HG03175 (cell line): ENCODE data around the gene RERE.
"Not testable (repeated sequence)": the region's sequence is repeated elsewhere in the genome, so short reads cannot be mapped to it uniquely, and the experiment has no call there.

ENCODE experiments used
- ATAC-seq: cut with Tn5 transposase; IDR thresholded peaks from one replicate; pipeline ENCODE4 v1.9.1; 2021; ENCODE audit warnings: mild to moderate bottlenecking, moderate library complexity; ENCODE audit not compliant: unreplicated experiment

The RERE gene

DNA sequence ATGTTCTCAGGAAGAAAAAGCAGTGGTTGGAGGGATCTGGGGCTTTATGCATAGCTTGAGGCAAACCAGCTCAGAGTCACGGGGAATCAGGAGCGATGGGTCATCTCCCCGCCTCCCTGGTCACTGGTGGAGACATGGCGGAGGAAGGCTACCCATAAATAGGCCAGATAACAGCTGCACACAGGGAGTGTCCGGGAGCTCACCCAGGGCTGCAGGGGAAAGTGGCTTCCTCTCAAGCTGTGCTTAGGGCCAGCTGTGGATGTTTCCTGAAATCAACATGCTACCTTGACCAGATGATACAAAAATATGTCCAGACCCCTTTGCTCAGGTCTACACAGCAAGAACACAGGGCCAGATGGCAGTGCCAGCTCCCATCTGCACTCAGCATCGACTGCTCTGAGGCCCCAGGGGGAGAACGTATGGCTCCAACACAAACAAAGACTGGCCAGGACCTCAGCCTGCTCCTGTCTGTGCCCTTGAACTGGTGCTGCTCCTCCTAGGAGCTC, 27.1 kb upstream of the RERE start:
- no peak for ATAC-seq

DNA sequence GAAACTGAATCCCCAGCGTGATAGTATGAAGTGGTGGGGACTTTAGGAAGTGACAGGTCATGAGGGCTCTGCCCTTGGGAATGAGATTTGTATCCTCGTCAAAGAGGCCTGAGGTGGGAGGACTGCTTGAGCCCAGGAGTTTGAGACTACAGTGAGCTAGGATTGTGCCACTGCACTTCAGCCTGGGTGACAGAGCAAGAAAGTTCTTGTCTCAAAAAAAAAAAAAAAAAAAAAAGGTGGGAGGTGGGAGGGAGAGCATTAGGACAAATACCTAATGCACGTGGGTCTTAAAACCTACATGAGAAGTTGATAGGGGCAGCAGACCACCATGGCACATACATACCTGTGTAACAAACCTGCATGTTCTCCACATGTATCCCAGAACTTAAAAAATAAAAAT, 24.0 kb upstream of the RERE start:
- ATAC-seq: no peak

DNA sequence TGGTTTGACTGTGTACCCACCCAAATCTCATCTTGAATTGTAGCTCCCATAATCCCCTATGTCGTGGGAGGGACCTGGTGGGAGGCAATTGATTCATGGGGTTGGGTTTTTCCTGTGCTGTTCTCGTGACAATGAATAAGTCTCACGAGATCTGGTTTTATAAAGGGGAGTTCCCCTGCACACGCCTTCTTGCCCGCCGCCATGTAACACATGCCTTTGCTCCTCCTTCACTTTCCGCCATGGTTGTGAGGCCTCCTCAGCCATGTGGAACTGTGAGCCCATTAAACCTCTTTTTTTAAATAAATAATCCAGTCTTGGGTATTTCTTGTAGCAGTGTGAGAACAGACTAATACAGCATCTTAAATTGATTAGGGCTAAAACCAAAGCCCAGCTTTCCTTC, 22.6 kb upstream of the RERE start:
- ATAC-seq: no peak

DNA sequence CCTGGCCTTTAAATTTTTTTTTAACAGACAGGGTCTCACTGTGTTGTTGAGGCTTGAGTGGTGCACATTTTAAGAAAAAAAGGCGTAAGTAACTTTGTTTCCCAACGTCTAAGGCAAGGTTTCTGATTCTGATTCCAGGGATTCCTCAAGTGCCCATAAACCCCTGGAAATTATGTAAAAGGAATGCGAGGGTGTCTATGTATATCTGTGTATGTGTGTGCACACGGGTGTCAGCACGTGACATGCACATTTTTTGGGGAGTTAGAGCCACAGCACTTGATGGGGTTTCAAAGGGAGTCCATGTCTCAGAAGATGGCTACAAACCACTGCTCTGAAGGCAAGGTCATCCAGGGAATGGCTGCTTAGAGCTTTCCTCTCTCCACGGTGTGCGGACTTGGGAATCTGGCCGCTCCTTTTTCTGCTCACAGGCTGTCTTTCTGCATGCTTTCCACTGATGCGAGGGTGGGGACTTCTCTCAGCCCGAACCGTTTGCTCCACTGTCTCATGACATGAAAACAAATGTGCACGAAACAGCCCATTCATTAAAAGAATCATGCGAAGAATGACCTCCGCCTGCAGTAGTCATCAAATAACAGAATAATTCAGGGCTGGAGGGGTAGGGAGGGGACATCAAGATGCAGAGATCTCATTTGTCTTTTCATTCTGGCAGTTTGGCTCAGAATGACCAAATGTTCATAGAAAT, 18.7 kb upstream of the RERE start:
- ATAC-seq: no peak

DNA sequence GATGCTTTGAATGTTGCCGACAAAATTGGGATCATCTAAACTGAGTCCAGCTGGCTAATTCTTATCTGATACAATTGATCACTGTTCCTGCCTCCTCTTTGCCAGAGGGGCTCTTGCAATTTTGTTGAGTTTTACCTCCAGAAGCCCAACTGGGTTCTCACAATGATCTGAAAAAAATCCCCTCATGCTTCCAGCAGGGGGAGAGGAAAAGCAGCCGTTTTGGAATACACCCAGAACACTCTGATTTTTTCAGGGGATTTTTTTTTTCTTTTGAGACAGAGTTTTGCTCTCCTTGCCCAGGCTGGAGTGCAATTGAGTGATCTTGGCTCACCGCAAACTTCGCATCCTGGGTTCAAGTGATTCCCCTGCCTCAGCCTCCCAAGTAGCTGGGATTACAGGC, 13.9 kb upstream of the RERE start:
- ATAC-seq: no peak

DNA sequence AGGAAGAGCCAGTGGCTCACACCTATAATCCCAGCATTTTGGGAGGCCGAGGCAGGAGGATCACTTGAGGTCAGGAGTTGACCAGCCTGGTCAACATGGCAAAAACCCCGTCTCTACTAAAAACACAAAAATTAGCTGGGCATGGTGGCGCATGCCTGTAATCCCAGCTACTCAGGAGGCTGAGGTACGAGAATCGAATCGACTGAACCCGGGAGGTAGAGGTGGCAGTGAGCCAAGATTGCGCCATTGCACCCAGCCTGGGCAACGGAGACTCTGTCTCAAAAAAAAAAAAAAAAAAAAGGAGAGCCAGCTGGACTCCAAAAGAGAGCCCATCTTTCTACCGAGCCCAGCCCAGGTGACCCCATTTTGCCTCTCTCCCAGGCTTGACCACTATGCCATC, 13.3 kb upstream of the RERE start:
- not testable (repeated sequence) for ATAC-seq

DNA sequence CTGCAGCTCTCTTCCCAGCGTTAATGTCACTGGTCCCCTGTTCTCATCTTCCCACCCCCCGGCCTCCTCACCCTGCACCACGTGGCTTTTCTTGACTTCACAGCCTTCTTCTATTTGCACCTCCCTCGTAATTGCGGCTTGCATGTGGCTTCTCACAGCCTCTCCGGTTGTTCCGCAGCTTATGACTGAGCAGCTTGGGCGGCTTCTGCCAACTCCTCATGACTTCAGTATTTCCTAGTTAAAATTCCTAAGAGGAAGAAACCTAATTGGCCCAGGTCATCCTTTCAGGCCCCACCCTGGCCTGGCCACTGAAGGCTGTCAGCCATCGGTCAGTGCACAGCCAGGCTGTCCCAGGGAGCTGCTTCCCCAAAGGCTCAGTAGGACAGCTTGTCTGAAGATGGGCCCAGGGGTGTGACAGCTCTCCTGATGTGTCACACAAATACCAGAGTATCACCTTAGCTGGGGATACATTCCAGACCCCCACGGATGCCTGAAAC, 8.6 kb upstream of the RERE start:
- ATAC-seq: no peak

DNA sequence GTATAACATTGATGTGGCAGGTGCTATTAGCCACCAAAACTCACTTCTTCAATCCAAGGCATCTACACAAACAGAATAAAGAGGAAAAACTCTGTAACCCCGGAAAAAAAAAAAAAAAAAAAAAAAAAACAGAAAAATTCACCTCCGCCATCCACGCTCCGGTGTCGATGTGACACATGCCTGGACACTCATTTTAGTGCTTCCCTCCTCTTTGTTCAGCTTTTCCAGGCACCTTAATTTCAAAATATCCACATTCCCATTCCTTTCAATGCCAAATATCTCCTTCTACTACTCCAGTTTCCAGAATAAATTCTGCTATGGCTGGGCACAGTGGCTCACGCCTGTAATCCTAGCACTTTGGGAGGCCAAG, 5.8 kb upstream of the RERE start:
- ATAC-seq: no peak

DNA sequence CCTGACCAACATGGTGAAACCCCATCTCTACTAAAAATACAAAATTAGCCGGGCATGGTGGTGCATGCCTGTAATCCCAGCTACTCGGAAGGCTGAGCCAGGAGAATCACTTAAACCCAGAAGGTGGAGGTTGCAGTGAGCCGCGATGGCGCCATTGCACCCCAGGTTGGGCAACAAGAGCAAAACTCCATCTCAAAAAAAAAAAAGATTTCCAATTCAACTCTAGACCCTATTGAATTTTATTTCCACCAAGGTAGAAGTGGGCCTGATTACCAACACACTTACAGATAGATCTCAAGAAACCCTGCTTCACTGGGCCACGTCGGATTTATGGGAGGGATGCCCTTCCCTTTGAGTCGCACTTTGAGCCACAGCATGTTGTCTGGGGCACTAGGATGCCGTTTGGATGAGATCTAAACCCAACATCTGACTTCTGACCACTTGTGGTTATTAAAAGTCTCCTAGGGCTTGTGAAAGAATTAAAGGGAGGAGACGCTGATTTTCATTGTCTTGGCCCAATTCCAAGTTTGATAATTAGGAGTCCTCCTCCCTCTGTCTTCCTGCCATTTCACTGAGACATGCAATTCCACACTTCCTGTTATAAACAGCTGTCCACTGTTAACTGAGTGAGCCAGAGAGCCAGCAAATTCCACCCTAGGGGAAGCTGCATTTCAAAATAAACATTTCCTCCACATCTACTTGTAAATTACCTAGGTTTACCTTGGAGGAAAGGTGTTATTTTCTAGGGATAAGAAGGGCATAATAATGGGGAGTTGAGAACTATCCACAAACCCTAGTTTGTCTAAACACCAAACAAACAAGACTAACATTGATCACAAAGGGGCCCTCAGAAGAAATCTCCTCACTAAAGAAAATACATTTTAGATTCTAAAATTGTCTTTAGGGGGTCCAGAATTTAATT, 5.2 kb upstream of the RERE start:
- no peak for ATAC-seq

DNA sequence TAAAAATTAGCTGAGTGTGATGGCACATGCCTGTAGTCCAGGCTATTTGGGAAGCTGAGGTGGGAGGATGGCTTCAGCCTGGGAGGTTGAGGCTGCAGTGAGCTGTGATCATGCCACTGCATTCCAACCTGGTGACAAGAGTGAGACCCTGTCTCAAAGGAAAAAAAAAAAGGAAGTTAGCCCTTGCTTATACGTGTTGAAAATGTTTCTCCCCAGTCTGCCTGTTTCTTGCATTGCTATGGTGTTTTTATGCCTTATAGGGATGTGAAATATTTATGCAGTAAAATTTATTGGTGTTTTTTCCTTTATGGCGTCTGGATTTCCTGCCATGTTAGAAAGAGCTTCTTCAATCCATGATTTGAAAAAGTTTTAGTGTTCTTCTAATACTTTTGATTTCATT, 3.6 kb upstream of the RERE start:
- no peak for ATAC-seq

DNA sequence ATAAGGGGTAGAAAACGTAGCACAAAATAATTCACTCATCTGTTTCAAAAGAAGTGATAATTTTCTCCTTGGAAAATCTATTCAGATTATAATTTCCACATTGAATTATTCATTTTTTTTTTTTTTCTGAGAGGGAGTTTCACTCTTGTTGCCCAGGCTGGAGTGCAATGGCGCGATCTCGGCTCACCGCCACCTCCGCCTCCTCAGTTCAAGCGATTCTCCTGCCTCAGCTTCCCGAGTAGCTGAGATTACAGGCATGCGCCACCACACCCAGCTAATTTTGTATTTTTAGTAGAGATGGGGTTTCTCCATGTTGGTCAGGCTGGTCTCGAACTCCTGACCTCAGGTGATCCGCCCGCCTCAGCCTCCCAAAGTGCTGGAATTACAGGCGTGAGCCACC, 1.3 kb upstream of the RERE start:
- ATAC-seq: not testable (repeated sequence)

DNA sequence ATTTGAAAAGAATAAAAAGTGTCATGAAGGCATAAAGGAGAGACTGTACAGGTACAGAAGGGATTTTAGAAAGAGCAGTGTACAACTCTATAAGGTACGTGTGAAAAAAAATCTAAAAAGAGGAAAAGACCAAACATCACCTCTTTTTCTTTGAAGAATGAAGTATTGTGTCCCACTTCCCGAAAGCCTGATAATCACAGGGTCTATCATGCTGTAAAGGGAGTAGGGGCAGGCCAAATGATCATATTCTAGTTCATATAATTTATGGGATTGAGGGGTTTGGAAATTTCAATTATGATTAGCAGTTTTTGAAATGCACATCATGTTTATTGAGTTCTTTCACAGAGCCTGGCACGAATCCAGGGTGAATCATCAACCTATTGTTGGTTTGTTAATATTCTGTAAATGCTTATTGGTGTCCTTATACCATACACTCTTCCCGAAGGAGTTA, 910 bp upstream of the RERE start:
- no peak for ATAC-seq

DNA sequence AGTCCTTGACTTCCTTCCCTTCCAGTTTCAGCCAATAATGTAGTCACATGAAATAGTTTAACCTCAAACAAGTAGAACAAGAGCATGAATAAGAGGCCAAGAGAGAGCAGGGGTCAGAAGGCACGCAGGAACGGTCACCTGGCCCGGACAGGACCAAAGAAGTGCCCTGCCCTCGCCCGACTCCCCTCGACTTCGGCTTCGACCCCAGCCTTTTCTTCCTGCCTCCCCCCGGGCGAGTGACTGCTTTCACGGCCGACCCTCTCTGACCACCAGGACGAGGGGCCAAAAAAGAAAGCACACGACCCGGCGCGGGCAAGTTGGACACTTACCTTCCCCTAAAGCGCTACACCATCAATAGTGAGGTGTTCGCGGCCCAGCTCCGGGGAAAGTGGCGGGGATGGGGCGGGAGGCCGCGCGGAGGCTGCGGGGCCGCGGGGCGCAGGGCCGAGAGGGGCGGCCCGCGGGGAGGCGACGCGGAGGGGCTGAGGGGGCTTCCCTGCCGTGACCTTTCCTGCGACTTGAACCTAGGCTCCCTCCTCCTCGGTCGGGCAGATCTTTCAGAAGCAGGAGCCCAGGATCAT, 519 bp downstream of the RERE start:
- ATAC-seq: peak; percentile 14

DNA sequence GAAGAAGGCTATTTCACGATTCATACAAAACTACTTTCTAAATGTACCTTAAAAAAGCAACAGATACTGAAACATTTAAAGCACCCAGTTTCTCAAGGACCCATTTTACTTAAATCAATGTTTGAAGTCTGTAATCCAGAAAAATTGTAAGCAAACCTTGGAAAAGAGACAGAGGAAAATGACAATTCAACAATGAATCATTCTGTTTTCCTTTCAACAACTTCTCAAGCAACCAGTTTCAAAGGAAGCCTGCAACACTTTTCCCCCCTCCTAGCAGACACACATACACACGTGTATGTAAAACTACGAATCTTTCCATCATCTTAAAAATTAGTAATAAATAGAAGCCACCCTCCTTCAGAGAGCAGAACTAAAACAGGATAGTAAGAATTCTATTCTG, 1.2 kb downstream of the RERE start:
- no peak for ATAC-seq

DNA sequence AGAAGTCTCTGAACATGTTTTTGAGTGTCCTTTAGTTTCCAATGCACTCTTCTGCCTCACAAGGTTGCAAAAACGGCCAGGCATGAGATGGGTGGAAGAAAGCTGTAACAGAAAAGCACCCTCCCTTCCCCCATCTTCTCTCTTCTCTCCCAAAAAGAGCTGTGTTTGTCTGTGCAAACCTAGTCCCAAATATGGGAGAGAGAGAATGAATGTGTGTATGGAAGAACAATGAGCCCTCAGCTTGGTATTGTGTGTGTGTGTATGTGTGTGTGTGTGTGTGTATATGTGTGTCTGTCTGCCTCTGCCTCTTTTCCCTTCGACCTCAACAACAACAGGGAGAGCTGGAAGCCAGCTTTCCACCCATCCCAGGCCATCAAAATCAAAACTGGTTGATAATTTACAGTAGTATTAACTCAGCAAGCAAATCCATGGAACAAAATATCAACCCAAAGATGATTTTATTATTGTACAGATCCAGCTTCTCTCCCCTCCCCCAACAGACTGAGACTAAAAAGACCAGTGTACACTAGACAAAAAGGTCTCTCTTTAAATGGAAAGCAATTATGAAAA, 1.8 kb downstream of the RERE start:
- no peak for ATAC-seq

DNA sequence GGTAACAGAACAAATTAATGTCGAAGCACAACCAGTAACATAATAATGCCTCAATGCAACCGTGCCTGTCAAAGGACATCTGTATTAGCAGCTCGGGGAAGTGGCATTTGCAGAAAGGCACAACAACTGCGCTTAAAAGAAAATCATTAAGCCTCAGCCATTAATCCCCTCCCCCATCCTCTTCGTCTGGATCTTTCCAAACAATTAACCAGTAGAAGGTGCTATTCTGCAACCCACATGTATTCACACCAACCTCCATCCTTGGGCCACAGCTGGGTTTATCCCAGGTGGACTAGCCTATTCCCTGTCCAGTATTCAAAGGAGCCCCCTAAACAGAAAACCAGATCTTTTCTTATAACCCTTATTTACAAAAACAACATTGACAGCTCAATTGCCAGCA, 2.6 kb downstream of the RERE start:
- no peak for ATAC-seq

DNA sequence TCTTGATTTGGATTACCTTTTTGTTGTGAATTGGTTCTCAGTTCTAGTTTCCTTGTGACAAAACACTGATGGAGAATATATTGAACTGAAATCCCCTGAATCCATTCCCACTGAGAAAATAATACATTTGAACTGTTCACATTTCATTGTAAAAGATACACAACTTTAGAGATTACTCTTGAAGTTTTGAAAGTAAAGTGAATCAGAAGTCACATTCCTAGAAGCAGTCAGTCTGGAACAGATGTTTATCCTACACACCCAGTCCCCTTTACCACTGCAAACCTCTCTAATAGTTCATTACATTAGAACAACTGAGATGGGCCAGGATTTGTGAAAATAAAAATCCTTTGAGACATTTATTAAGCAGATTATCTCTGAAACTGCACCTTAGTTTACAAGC, 3.4 kb downstream of the RERE start:
- ATAC-seq: no peak

DNA sequence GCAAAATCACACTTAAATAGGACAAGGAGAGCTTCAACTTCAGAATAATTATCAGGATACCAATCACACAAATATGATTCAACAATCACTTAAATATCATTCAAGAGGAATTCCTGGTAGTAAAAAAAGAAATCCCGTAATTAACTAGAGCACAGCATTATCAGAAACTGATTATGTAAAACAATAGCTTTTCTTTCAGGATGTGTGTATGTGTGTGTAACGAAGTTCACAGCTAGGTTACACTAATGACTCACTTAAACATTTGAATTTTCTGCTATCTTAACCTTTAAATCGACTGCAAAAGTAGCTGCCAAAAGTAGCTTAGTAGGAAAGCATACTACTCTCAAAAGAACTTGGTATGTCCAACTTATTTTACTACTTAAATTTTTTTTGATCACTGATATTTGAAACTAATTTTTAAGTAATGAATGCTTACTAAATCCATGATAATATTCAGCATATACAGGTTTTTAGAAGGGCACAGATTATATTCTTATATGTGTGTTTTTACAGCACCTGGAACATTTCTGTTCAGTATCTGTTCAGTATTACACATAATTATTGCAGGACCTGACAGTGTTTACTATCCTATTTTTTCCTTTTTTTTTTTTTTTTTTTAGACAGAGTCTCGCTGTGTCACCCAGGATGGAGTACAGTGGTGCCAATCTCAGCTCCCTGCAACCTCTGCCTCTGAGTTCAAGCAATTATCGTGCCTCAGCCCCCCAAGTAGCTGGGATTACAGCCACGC, 4.2 kb downstream of the RERE start:
- ATAC-seq: no peak

DNA sequence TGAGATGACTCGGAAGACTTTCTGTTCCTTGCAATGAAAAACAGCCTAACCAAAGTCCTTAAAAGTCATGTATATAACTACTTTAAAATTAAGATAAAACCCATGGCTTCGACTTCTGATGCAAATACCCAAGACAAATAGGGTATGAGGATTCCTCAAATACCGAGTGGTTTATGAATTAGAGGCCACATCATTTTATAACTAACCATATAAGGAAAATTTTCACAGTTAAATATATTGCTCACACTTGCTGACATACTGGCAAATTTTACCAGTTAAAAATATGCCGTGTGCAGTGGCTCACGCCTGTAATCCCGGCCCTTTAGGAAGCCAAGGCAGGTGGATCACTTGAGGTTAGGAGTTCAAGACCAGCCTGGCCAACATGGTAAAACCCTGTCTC, 5.4 kb downstream of the RERE start:
- no peak for ATAC-seq

DNA sequence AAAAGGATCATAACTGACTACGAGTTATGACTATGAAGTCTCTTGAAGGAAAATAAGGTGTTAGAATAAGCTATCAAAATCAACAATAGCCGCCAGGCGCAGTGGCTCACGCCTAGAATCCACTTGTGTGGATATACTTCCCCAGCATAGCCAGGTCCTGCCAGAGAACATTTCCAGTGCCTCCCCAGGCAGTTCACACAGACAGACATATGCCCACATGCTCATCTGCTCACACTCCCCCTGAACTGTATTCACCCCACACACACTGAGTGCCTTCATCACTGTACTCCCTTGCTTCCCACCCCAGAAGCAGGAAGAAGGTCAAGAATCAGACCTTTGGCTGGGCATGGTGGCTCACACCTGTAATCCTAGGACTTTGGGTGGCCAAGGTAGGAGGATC, 6.5 kb downstream of the RERE start:
- no peak for ATAC-seq

DNA sequence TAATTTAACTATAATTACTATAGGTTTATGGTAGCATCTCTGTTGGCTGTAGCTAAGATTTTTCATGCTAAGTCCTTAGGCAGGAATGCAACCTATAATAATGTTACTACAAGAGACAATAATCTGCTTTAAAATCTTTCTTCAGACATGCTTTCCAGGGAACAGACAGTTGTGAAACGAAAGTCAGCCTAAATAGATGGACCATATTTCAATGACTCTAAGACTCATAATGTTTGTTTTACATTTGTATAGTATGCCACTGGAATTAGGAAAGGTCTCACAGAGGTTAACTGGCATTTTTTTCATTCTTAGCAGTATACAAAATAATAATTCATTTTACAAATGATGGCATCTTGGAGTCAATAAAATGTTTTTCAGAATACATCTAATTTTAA, 8.1 kb downstream of the RERE start:
- ATAC-seq: no peak
